K562 (cell line): ENCODE measurements around the gene ELMO1. TPM values are rescaled to one million over a fixed set of nuclear protein-coding genes. Genes with fewer than 3 reads are reported as not detected.

Source experiments
- CEBPB ChIP-seq: fragments of 450-650 bp; IDR thresholded peaks from 2 replicates; pipeline ENCODE4 v1.6.1; 2016; ENCODE audit warnings: missing genetic modification characterization, missing compliant biosample characterization
- DEAF1 ChIP-seq: fragments of 450-650 bp; formaldehyde crosslinking; IDR thresholded peaks from 2 replicates; pipeline ENCODE4 v1.4.0; 2020; ENCODE audit warnings: mild to moderate bottlenecking, moderate library complexity
- DPF2 ChIP-seq: fragments of 450-650 bp; IDR thresholded peaks from 2 replicates; pipeline ENCODE4 v1.6.1; 2016
- HMGXB4 ChIP-seq: sonication (generic); formaldehyde crosslinking; IDR thresholded peaks from 2 replicates; pipeline ENCODE4 v1.8.1; 2023; ENCODE audit warnings: mild to moderate bottlenecking, missing genetic modification reagents
- MCM7 ChIP-seq, 2 experiments: fragments of 450-650 bp; IDR thresholded peaks; 2 replicates each; pipeline ENCODE4 v1.6.1; 2016 to 2018
- REST ChIP-seq, 2 experiments: fragments of 450-650 bp; formaldehyde crosslinking in 1 of 2; IDR thresholded peaks; 2 replicates each; pipeline versions ENCODE4 v1.4.0 to v1.6.1; 2014 to 2020; ENCODE audit warnings: mild to moderate bottlenecking in 2 of 2, borderline replicate concordance in 1 of 2, low read depth in 1 of 2
- SMC3 ChIP-seq: conservative IDR thresholded peaks from 2 replicates; pipeline ENCODE4 v1.6.1; 2011; ENCODE audit warnings: low read depth, low read length, improper control_type of control experiment; ENCODE audit not compliant: insufficient read depth
- TSHZ1 ChIP-seq: fragments of 250-450 bp; sonication (Bioruptor Pico); IDR thresholded peaks from 2 replicates; pipeline ENCODE4 v1.4.0; 2020; ENCODE audit warnings: mild to moderate bottlenecking, moderate library complexity
- ZNF197 ChIP-seq: fragments of 200-800 bp; sonication (Bioruptor generic); IDR thresholded peaks from 2 replicates; pipeline ENCODE4 v1.6.1; 2016; ENCODE audit warnings: low read depth, missing genetic modification characterization, missing compliant biosample characterization
- polyA plus RNA-seq, 8 experiments: library from polyadenylated mRNA; depleted of rRNA in 4 of 8; stranded (reverse) in 5 of 8; unstranded in 3 of 8; fragments of >200 nt; fragmentation: Nextera tagmentation in 2 of 8; fragmentation: Illumina TruSeq in 1 of 8; extraction: Ambion mirVana in 2 of 8; extraction: Trizol in 1 of 8; gene quantifications; 2 replicates each; pipeline versions ENCODE4 v1.2.1 to v1.2.3, GENCODE V29; 2011 to 2014; ENCODE audit warnings: inconsistent platforms in 1 of 8, missing spikeins in 1 of 8
- total RNA-seq, 7 experiments: library from RNA; depleted of rRNA in 6 of 7; stranded (reverse); fragments of >200 nt in 6 of 7; fragmentation: Illumina TruSeq in 2 of 7; extraction: Trizol in 2 of 7; gene quantifications; 2 replicates each; pipeline versions ENCODE4 v1.2.1 to v1.2.3, GENCODE V29; 2011 to 2021; ENCODE audit warnings: low replicate concordance in 1 of 7
- TF ChIP-seq, protein P1 (sequence below), 3 experiments: IDR thresholded peaks in 2 of 3; conservative IDR thresholded peaks in 1 of 3; 2 replicates each; pipeline ENCODE4 v1.5.1; 2011 to 2012; ENCODE audit warnings: low read length in 3 of 3, mild to moderate bottlenecking in 3 of 3, control low read depth in 2 of 3, improper control_type of control experiment in 1 of 3, inconsistent platforms in 1 of 3, low read depth in 1 of 3, mixed read lengths in 1 of 3, moderate library complexity in 1 of 3; ENCODE audit not compliant: insufficient read depth in 2 of 3

Gene ELMO1
- total and polyA plus RNA-seq, 9 of the 15 experiments (the other 6 are each of a cell fraction or from before 2014, with no cell fraction given), result 0.36 to 7.2 (median 3.6) TPM

DNA sequence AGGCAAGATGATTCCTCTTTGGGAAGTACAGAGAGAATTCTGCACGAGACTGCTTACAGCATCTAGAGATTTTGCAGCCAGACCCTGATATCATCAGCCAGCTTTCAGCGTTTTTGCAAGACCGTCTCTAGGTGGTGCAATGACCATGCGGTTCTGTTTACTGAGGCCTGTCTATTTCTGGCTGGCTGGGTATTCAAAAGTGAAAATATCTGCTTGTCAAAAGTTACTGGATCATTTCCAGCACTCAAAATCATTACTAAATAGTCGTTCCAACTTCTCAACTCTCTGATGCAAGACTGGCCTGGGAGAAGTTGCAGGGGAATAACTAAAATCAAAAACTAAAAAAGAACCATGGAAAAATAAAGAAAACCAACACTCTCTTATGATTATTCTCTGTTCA is 240.1 kb downstream of the ELMO1 start (continued):
- TF ChIP-seq ZNF197 (CRISPR knock-in tag) (no peak), DPF2 (no peak), HMGXB4 (no peak), DEAF1 (CRISPR knock-in tag) (peak; percentile 50; the same call in 1 of the 2 replicates), CEBPB (tag) (peak; percentile 31; the same call in 1 of the 2 replicates), MCM7 (IDR thresholded peaks at IDR 0.05) (no peak), SMC3 (0 out of 2 replicates have a peak, but pooled peaks have one; percentile 27), REST (IDR thresholded peaks at IDR 0.05; ENCODE audit: borderline replicate concordance) (peak; percentile 37; the same call in 1 of the 2 replicates), REST (CRISPR knock-in tag; IDR thresholded peaks at IDR 0.05; ENCODE audit: low read depth) (no peak), TSHZ1 (no peak)
- TF ChIP-seq, protein P1, sequence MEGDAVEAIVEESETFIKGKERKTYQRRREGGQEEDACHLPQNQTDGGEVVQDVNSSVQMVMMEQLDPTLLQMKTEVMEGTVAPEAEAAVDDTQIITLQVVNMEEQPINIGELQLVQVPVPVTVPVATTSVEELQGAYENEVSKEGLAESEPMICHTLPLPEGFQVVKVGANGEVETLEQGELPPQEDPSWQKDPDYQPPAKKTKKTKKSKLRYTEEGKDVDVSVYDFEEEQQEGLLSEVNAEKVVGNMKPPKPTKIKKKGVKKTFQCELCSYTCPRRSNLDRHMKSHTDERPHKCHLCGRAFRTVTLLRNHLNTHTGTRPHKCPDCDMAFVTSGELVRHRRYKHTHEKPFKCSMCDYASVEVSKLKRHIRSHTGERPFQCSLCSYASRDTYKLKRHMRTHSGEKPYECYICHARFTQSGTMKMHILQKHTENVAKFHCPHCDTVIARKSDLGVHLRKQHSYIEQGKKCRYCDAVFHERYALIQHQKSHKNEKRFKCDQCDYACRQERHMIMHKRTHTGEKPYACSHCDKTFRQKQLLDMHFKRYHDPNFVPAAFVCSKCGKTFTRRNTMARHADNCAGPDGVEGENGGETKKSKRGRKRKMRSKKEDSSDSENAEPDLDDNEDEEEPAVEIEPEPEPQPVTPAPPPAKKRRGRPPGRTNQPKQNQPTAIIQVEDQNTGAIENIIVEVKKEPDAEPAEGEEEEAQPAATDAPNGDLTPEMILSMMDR (IDR thresholded peaks at IDR 0.05 in 2 of 3, conservative IDR thresholded peaks at IDR 0.05 in 1 of 3; ENCODE audit: insufficient read depth in 2 of 3, low read depth in 1 of 3, low read length in 3 of 3), result peak; percentile 53 to 71 (median 54); a peak in 5 of 6 replicates
